Liver (tissue), 3 donors: ENCODE data around the gene B4GALT2.

ENCODE experiments used
- GABPA ChIP-seq, 2 donors: IDR thresholded peaks in 1 of 2; conservative IDR thresholded peaks in 1 of 2; 2 replicates each; pipeline ENCODE4 v1.6.1; 2016; ENCODE audit warnings: antibody characterized with exemption in 2 of 2, mild to moderate bottlenecking in 1 of 2, moderate library complexity in 1 of 2
- HNF4G ChIP-seq: IDR thresholded peaks from 2 replicates; pipeline ENCODE4 v1.6.1; 2016; ENCODE audit warnings: antibody characterized with exemption
- TF ChIP-seq, protein P1 (sequence below): fragments of 150-350 bp; IDR thresholded peaks from 2 replicates; pipeline ENCODE4 v1.5.1; 2017; ENCODE audit warnings: improper control_type of control experiment, low read depth, low read length; ENCODE audit not compliant: missing input control
- donor health status: healthy.
- donor health status: healthy.

DNA sequence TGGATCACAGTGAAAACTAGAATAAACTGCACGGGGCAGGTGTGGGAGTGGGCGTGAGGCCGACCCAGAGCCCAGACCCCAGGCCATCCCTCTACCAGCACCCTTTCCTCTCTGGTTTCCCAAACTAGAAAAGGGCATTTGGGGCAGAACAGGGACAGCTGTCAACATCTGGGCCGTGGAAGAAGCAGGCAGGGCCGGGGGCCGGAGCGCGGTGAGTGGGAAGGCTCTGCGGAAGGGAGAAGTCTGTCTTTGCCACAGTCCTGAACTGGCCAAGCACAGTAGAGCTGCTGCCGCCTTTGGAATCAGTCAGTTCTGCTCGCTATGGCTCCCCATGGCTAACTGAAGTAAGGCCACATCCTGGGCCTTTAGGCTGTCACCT, 19.0 kb downstream of the B4GALT2 start:
- TF ChIP-seq, protein P1, sequence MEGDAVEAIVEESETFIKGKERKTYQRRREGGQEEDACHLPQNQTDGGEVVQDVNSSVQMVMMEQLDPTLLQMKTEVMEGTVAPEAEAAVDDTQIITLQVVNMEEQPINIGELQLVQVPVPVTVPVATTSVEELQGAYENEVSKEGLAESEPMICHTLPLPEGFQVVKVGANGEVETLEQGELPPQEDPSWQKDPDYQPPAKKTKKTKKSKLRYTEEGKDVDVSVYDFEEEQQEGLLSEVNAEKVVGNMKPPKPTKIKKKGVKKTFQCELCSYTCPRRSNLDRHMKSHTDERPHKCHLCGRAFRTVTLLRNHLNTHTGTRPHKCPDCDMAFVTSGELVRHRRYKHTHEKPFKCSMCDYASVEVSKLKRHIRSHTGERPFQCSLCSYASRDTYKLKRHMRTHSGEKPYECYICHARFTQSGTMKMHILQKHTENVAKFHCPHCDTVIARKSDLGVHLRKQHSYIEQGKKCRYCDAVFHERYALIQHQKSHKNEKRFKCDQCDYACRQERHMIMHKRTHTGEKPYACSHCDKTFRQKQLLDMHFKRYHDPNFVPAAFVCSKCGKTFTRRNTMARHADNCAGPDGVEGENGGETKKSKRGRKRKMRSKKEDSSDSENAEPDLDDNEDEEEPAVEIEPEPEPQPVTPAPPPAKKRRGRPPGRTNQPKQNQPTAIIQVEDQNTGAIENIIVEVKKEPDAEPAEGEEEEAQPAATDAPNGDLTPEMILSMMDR: no peak
- TF ChIP-seq GABPA (IDR thresholded peaks at IDR 0.05 in 1 of 2, conservative IDR thresholded peaks at IDR 0.05 in 1 of 2) (no peak), HNF4G (no peak)
